Activated CD8-positive, alpha-beta memory T cell treated with anti-CD3 and anti-CD28 coated beads for 36 hours (primary cell): ENCODE measurements around the gene IKZF2. TPM values are rescaled to one million over a fixed set of nuclear protein-coding genes. Genes with fewer than 3 reads are reported as not detected.

Source experiments
- CTCF ChIA-PET: fragments of 350-600 bp; sonication (Branson Sonifier 250); formaldehyde crosslinking; loops from one replicate; lab custom pipeline; 2021; ENCODE audit warnings: antibody characterized with exemption; lab: Charles Lee
- POLR2A ChIA-PET: fragments of 350-600 bp; sonication (Branson Sonifier 250); formaldehyde crosslinking; loops from one replicate; lab custom pipeline; 2021; ENCODE audit warnings: antibody characterized with exemption; lab: Charles Lee
- total RNA-seq, 2 experiments: library from RNA; stranded (reverse); gene quantifications; one replicate each; pipeline ENCODE4 v1.2.3, GENCODE V29; 2021

Gene IKZF2
- total RNA-seq, 2 experiments from 2014 or later: 8.3 to 8.8 TPM

- POLR2A ChIA-PET: no interaction called here
- CTCF ChIA-PET: no interaction called here
Observed at GRCh38 chr2:213105212-213105611, 46.2 kb downstream of the IKZF2 start.

GRCh38 chr2:213104903-213105202 is 46.6 kb downstream of the IKZF2 start:
- ChIA-PET POLR2A (no interaction called here), CTCF (interaction anchor here (0.9 kb wide), 1 partner anchor 12 kb away, joined by 3 read pairs; no protein-coding TSS in a partner anchor)

- CTCF ChIA-PET: interaction anchor here (0.9 kb wide), 1 partner anchor 13 kb away, joined by 3 read pairs; no protein-coding TSS in a partner anchor
- POLR2A ChIA-PET: no interaction called here
Observed at GRCh38 chr2:213104092-213104902, 47.1 kb downstream of the IKZF2 start.

- POLR2A ChIA-PET: interaction anchor here (0.9 kb wide), 1 partner anchor 50 kb away, joined by 3 read pairs; the partner anchor contains the start of gene IKZF2
Observed at GRCh38 chr2:213101692-213102460, 49.5 kb downstream of the IKZF2 start.

GRCh38 chr2:213101109-213101508 is 50.3 kb downstream of the IKZF2 start:
- CTCF ChIA-PET: no interaction called here
- POLR2A ChIA-PET: interaction anchor here (0.9 kb wide), 1 partner anchor 50 kb away, joined by 3 read pairs; the partner anchor contains the start of gene IKZF2

More at GRCh38 chr2:213101692-213102460, 49.5 kb downstream of the IKZF2 start:
- CTCF ChIA-PET: no interaction called here

- CTCF ChIA-PET: no interaction called here
- POLR2A ChIA-PET: no interaction called here
Observed at GRCh38 chr2:213098612-213099011, 52.8 kb downstream of the IKZF2 start.

- ChIA-PET POLR2A (no interaction called here), CTCF (no interaction called here)
Observed at GRCh38 chr2:213091765-213092164, 59.6 kb downstream of the IKZF2 start.

- ChIA-PET CTCF (no interaction called here), POLR2A (no interaction called here)
Observed at GRCh38 chr2:213090772-213091171, 60.6 kb downstream of the IKZF2 start.

GRCh38 chr2:213089438-213089837 is 62.0 kb downstream of the IKZF2 start:
- ChIA-PET CTCF (no interaction called here), POLR2A (no interaction called here)

- CTCF ChIA-PET: no interaction called here
- POLR2A ChIA-PET: no interaction called here
Observed at GRCh38 chr2:213087040-213087439, 64.4 kb downstream of the IKZF2 start.

- CTCF ChIA-PET: no interaction called here
- POLR2A ChIA-PET: no interaction called here
Observed at GRCh38 chr2:213086571-213086970, 64.8 kb downstream of the IKZF2 start.

- CTCF ChIA-PET: no interaction called here
Observed at GRCh38 chr2:213086050-213086449, 65.4 kb downstream of the IKZF2 start.

GRCh38 chr2:213085538-213085937 is 65.9 kb downstream of the IKZF2 start:
- CTCF ChIA-PET: no interaction called here
- POLR2A ChIA-PET: no interaction called here

More at GRCh38 chr2:213086050-213086449, 65.4 kb downstream of the IKZF2 start:
- POLR2A ChIA-PET: no interaction called here

GRCh38 chr2:213084261-213084660 is 67.2 kb downstream of the IKZF2 start:
- ChIA-PET POLR2A (no interaction called here), CTCF (no interaction called here)

- ChIA-PET CTCF (no interaction called here), POLR2A (no interaction called here)
Observed at GRCh38 chr2:213080969-213081617, 70.3 kb downstream of the IKZF2 start.

GRCh38 chr2:213079756-213080155 is 71.7 kb downstream of the IKZF2 start:
- ChIA-PET CTCF (no interaction called here), POLR2A (no interaction called here)

- POLR2A ChIA-PET: no interaction called here
- CTCF ChIA-PET: no interaction called here
Observed at GRCh38 chr2:213078686-213079085, 72.7 kb downstream of the IKZF2 start.

- ChIA-PET CTCF (no interaction called here), POLR2A (no interaction called here)
Observed at GRCh38 chr2:213069531-213069930, 81.9 kb downstream of the IKZF2 start.

GRCh38 chr2:213068676-213069359 is 82.6 kb downstream of the IKZF2 start:
- POLR2A ChIA-PET: no interaction called here

GRCh38 chr2:213067888-213068287 is 83.5 kb downstream of the IKZF2 start:
- POLR2A ChIA-PET: no interaction called here

More at GRCh38 chr2:213068676-213069359, 82.6 kb downstream of the IKZF2 start:
- CTCF ChIA-PET: no interaction called here

More at GRCh38 chr2:213067888-213068287, 83.5 kb downstream of the IKZF2 start:
- CTCF ChIA-PET: no interaction called here
